K562 (cell line): ENCODE results near the gene CCDC187. TPM values are rescaled to one million over a fixed set of nuclear protein-coding genes. Genes with fewer than 3 reads are reported as not detected.

Experiments
- BACH1 ChIP-seq: fragments of 200-800 bp; sonication (Bioruptor generic); IDR thresholded peaks from 2 replicates; pipeline ENCODE4 v1.6.1; 2016; ENCODE audit warnings: missing genetic modification characterization, missing compliant biosample characterization
- BRCA1 ChIP-seq, 2 experiments: fragments of 450-650 bp in 1 of 2; sonication (generic) in 1 of 2; formaldehyde crosslinking in 1 of 2; IDR thresholded peaks; 2 replicates each; pipeline versions ENCODE4 v1.5.0 to v1.6.1; 2017 to 2020; ENCODE audit warnings: mild to moderate bottlenecking in 1 of 2, missing genetic modification reagents in 1 of 2
- E2F6 ChIP-seq, 2 experiments: IDR thresholded peaks; 2 replicates each; pipeline ENCODE4 v1.6.1; 2011; ENCODE audit warnings: borderline replicate concordance in 1 of 2, control low read depth in 1 of 2, low read depth in 1 of 2, low read length in 1 of 2, mild to moderate bottlenecking in 1 of 2, mixed read lengths in 1 of 2, moderate library complexity in 1 of 2; ENCODE audit not compliant: insufficient read depth in 1 of 2, insufficient read length in 1 of 2, poor library complexity in 1 of 2, severe bottlenecking in 1 of 2; ENCODE audit errors: extremely low read depth in 1 of 2
- E4F1 ChIP-seq: fragments of 250-450 bp; sonication (Bioruptor Pico); IDR thresholded peaks from 2 replicates; pipeline ENCODE4 v1.5.0; 2021; ENCODE audit warnings: mild to moderate bottlenecking, borderline replicate concordance
- KLF1 ChIP-seq: fragments of 450-650 bp; IDR thresholded peaks from 2 replicates; pipeline ENCODE4 v1.6.1; 2016; ENCODE audit warnings: missing genetic modification characterization, missing compliant biosample characterization
- PKNOX1 ChIP-seq: fragments of 450-650 bp; IDR thresholded peaks from 2 replicates; pipeline ENCODE4 v1.6.1; 2016
- RCOR1 ChIP-seq, 2 experiments: IDR thresholded peaks; 2 replicates each; pipeline ENCODE4 v1.6.1; 2012; ENCODE audit warnings: low read depth in 2 of 2, low read length in 2 of 2, borderline replicate concordance in 1 of 2, improper control_type of control experiment in 1 of 2
- TAL1 ChIP-seq: fragments of 450-650 bp; IDR thresholded peaks from 2 replicates; pipeline ENCODE4 v1.6.1; 2016; ENCODE audit warnings: mild to moderate bottlenecking
- YY1 ChIP-seq, 3 experiments: IDR thresholded peaks; 2 replicates each; pipeline ENCODE4 v1.6.1; 2011; ENCODE audit warnings: low read length in 2 of 3, mild to moderate bottlenecking in 2 of 3, moderate library complexity in 2 of 3, borderline replicate concordance in 1 of 3, control low read depth in 1 of 3, low read depth in 1 of 3; ENCODE audit not compliant: insufficient read depth in 3 of 3, insufficient replicate concordance in 2 of 3, control insufficient read depth in 1 of 3, insufficient read length in 1 of 3; ENCODE audit errors: extremely low read depth in 1 of 3
- ZBTB9 ChIP-seq: fragments of 450-650 bp; formaldehyde crosslinking; IDR thresholded peaks from 2 replicates; pipeline ENCODE4 v1.4.0; 2020; ENCODE audit warnings: mild to moderate bottlenecking, moderate library complexity
- ZNF277 ChIP-seq: fragments of 250-450 bp; sonication (Bioruptor Pico); IDR thresholded peaks from 2 replicates; pipeline ENCODE4 v1.8.0; 2022; ENCODE audit warnings: inconsistent platforms, mild to moderate bottlenecking, moderate library complexity, borderline replicate concordance
- ZNF408 ChIP-seq: fragments of 250-450 bp; sonication (Bioruptor Pico); IDR thresholded peaks from 2 replicates; pipeline ENCODE4 v1.4.0; 2020; ENCODE audit warnings: low read depth, mild to moderate bottlenecking, moderate library complexity
- ZNF436 ChIP-seq: fragments of 250-450, 450-650 bp; sonication (Bioruptor Pico); formaldehyde crosslinking; IDR thresholded peaks from 2 replicates; pipeline ENCODE4 v1.7.0; 2020; ENCODE audit warnings: mild to moderate bottlenecking
- ZNF586 ChIP-seq: fragments of 450-650 bp; formaldehyde crosslinking; conservative IDR thresholded peaks from 2 replicates; pipeline ENCODE4 v1.4.0; 2020; ENCODE audit warnings: mild to moderate bottlenecking, moderate library complexity
- ZNF644 ChIP-seq: fragments of 200-800 bp; sonication (Bioruptor generic); IDR thresholded peaks from 2 replicates; pipeline ENCODE4 v1.6.1; 2016; ENCODE audit warnings: low read depth, missing genetic modification characterization, missing compliant biosample characterization
- ZNF717 ChIP-seq: fragments of 250-450 bp; sonication (Bioruptor Pico); IDR thresholded peaks from 2 replicates; pipeline ENCODE4 v1.5.0; 2021
- polyA plus RNA-seq, 8 experiments: library from polyadenylated mRNA; depleted of rRNA in 4 of 8; stranded (reverse) in 5 of 8; unstranded in 3 of 8; fragments of >200 nt; fragmentation: Nextera tagmentation in 2 of 8; fragmentation: Illumina TruSeq in 1 of 8; extraction: Ambion mirVana in 2 of 8; extraction: Trizol in 1 of 8; gene quantifications; 2 replicates each; pipeline versions ENCODE4 v1.2.1 to v1.2.3, GENCODE V29; 2011 to 2014; ENCODE audit warnings: inconsistent platforms in 1 of 8, missing spikeins in 1 of 8
- total RNA-seq, 7 experiments: library from RNA; depleted of rRNA in 6 of 7; stranded (reverse); fragments of >200 nt in 6 of 7; fragmentation: Illumina TruSeq in 2 of 7; extraction: Trizol in 2 of 7; gene quantifications; 2 replicates each; pipeline versions ENCODE4 v1.2.1 to v1.2.3, GENCODE V29; 2011 to 2021; ENCODE audit warnings: low replicate concordance in 1 of 7

Gene CCDC187
- total and polyA plus RNA-seq, 9 of the 15 experiments (the other 6 are each of a cell fraction or from before 2014, with no cell fraction given) = not detected

GRCh38 chr9:136231478-136232297 is 72.2 kb downstream of the CCDC187 start (continued):
- TF ChIP-seq ZNF717 (CRISPR knock-in tag) (no peak), ZBTB9 (CRISPR knock-in tag) (no peak), PKNOX1 (peak; percentile 37; the same call in 1 of the 2 replicates), ZNF277 (no peak), YY1 (IDR thresholded peaks at IDR 0.05; ENCODE audit: borderline replicate concordance in 1 of 3, control insufficient read depth in 1 of 3, extremely low read depth in 1 of 3, insufficient read depth in 3 of 3, insufficient read length in 1 of 3, insufficient replicate concordance in 2 of 3, low read depth in 1 of 3, low read length in 2 of 3) (peak in 1 of 3 experiments; percentile 12), RCOR1 (IDR thresholded peaks at IDR 0.05; ENCODE audit: borderline replicate concordance in 1 of 2, low read depth in 2 of 2, low read length in 2 of 2) (no peak), BACH1 (tag) (no peak), ZNF436 (CRISPR knock-in tag) (no peak), E2F6 (IDR thresholded peaks at IDR 0.05; ENCODE audit: borderline replicate concordance in 1 of 2, extremely low read depth in 1 of 2, insufficient read depth in 1 of 2, insufficient read length in 1 of 2, low read depth in 1 of 2, low read length in 1 of 2, poor library complexity in 1 of 2, severe bottlenecking in 1 of 2) (peak in 1 of 2 experiments; percentile 51), KLF1 (no peak), TAL1 (no peak), ZNF586 (CRISPR knock-in tag) (no peak), ZNF644 (tag) (no peak), BRCA1 (IDR thresholded peaks at IDR 0.05) (no peak), BRCA1 (CRISPR knock-in tag; IDR thresholded peaks at IDR 0.05) (no peak), E4F1 (CRISPR knock-in tag) (no peak), ZNF408 (no peak)
